HPDE6-E6E7 (cell line): ENCODE results near the gene FTSJ1.
A peak's percentile ranks its signal among the peaks of the same experiment; 100 is the strongest.
"Not testable (repeated sequence)": the region's sequence is repeated elsewhere in the genome, so short reads cannot be mapped to it uniquely, and the experiment has no call there.

Source experiments
- DNase-seq: peaks from one replicate; pipeline ENCODE4 v3.0.0; 2011; ENCODE audit warnings: missing footprints; ENCODE audit errors: extremely low spot score

The FTSJ1 gene

DNA sequence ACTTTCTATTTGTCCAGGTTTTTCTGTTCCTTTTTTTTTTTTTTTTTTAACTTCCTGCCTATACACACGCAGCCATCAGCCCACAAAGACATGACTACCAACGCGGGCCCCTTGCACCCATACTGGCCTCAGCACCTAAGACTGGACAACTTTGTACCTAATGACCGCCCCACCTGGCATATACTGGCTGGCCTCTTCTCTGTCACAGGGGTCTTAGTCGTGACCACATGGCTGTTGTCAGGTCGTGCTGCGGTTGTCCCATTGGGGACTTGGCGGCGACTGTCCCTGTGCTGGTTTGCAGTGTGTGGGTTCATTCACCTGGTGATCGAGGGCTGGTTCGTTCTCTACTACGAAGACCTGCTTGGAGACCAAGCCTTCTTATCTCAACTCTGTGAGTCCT lies 47.7 kb downstream of the FTSJ1 start:
- no peak for DNase-seq

DNA sequence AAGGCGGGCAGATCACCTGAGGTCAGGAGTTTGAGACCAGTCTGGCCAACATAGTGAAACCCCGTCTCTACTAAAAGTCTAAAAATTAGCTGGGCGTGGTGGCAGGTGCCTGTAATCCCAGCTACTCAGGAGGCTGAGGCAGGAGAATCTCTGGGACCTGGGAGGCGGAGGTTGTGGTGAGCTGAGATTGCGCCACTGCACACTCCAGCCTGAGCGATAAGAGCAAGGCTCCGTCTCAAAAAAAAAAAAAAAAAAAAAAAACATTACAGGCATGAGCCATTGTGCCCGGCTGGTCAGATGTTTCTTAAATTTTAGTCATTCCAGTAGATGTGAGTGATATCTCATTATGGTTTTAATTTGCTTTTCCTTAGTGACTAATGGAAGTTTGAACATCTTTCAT lies 49.9 kb downstream of the FTSJ1 start:
- DNase-seq = not testable (repeated sequence)

DNA sequence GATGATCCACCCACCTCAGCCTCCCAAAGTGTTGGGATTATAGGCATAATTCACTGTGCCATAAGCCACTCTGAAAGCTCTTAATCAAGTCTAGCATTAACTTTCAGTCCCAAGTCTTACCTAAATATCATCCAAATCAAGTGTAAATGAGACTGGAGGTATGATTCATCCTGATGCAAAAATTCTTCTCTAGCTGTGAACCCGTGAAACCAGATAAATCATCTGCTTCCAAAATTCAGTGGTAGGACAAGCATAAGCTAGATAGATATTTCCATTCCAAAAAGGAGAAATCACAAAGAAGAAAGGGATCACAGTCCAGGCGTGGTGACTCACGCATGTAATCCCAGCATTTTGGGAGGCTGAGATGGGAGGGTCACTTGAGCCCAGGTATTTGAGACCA lies 54.7 kb downstream of the FTSJ1 start:
- DNase-seq = no peak

DNA sequence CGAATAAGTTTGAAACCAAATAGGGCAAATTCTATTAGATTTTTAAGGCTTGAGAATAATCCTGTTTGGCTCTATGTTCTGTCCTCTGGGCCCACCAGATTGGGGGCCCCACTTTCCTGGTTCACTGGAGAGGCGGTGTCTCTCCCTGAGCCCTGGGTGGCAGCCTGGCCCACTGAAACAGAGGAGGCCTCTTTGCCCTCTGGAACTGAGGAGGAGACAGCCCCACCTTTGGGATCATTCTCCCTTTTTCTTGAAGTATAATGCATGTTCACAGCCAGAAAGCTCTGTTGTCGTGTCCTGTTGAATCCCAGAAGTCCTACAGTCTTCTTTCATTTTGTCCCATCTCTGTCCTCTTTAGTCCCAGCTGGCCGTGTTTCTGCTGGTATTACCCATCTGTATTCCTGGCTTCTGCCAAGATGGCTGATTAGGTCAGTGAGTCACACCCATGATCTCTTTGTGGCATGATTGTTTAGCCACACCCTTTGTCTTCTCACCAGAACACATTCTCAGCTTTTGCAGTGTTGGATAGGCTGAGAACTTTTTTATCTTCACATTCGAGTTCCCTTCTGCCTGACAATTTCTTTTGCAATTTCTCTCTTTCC lies 55.5 kb downstream of the FTSJ1 start:
- peak; percentile 44 for DNase-seq

DNA sequence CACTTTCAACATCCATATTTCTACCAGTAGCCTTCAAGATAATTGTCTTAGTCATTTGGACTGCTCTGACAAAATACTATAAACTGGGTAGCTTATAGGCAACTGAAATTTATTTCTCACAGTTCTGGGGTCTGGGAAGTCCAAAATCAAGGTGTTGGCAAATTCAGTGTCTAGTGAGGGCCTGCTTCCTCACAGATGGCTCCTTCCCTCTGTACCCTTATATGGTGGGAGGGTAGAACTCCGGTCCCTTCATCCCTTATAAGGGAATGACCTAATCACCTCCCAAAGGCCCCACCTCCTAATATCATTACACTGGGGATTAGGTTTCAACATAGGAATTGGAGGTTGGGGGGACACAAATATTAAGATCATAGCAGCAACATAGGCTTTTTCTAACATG lies 56.2 kb downstream of the FTSJ1 start:
- no peak for DNase-seq

DNA sequence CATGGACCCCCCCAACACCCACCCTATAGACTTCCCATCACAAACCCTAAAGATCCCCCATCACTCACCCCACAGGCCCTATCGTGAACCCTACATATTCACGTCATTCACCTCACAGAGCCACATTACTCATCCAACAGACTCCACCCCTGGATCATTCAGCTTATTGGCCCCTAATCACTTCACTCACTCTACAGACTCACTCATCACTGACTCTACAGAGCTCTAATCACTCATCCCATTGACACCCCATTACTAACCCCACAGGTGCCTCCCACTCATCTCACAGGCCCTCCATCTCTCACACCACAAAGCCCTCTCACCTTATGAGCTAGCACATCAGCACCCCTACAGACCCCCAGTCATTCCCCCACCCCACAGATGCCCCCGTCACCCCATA lies 57.2 kb downstream of the FTSJ1 start:
- no peak for DNase-seq
